HG02623 (cell line): Measurements from ENCODE around the gene OR10J5.

Experiments
- ATAC-seq: cut with Tn5 transposase; IDR thresholded peaks from one replicate; pipeline ENCODE4 v1.9.1; 2021; ENCODE audit warnings: moderate library complexity; ENCODE audit not compliant: unreplicated experiment

OR10J5 gene

DNA sequence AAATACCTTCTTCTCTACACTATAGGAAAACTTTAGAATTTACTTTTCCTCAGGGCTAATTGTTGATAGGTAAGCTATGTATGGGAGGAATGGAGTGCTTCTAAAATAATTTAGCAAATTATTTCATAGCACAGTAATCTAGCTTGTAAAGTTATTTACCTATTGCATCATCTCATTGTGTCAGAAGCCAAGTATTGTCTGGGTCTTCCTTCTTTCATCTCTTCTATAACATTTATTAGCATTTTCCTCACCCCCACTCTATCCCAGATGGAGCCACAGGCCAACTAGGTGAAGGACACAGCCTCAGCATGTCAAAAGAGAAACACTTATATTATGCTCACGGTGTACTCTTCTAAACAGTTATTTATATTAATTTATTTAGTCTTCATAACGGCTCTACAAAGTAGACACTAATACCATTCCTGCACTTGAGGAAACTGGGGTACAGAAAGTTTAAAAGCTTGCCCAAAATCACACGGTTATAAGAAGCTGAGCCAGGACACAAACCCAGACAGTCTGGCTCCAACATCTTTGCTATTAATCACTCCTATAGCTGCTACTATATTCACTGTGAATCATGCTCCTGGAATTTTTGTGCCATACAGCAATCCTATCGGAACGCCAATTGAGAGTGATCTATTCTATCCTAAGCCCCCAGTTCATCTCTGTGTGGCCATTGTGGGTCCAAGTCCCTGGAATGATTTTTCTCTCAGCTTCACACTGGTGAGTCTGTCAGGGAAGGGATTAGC, 43.1 kb downstream of the OR10J5 start:
- no peak for ATAC-seq
